D341Med (cell line): Measurements from ENCODE around the gene PKD2L1.

Experiments
- DNase-seq: peaks from one replicate; pipeline ENCODE4 v3.0.0; 2012; ENCODE audit warnings: low spot score

Gene PKD2L1

DNA sequence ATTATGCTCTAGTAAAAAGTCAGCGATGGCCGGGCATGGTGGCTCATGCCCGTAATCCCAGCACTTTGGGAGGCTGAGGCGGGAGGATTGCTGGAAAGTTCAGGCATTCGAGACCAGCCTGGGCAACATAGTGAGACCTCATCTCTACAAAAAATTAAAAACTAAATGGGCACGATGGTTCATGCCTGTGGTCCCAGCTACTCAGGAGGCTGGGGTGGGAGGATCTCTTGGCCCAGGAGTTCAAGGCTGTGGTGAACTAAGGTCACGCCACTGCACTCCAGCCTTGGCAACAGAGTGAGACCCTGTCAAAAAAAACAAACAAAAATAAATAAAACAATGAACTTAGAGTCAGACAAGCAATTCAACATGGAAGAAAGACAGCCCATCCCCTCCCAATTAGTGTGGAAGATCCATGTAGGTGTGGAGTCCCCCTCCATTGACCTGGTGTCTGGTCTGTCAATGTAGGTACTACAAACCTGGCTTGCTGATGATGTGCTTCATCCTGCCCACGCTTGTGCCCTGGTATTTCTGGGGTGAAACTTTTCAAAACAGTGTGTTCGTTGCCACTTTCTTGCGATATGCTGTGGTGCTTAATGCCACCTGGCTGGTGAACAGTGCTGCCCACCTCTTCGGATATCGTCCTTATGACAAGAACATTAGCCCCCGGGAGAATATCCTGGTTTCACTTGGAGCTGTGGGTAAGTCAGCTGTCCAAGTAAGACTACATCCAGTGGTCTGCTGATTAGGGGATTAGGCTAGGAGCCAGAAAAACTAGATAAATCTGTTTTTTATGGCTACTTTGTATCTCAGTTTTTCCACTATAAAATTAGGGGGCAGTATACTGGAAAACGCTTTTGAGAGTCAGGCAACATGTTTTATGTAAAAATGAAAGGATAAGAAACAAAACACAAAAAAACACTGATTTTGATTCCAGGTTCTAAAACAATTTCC, 26.3 kb upstream of the PKD2L1 start:
- no peak for DNase-seq

- no peak for DNase-seq
Measured at GRCh38 chr10:100355086-100355485, 25.1 kb upstream of the PKD2L1 start.

GRCh38 chr10:100353770-100354485, 23.9 kb upstream of the PKD2L1 start:
- DNase-seq = no peak

- DNase-seq = no peak
Measured at GRCh38 chr10:100350914-100351485, 21.0 kb upstream of the PKD2L1 start.

DNA sequence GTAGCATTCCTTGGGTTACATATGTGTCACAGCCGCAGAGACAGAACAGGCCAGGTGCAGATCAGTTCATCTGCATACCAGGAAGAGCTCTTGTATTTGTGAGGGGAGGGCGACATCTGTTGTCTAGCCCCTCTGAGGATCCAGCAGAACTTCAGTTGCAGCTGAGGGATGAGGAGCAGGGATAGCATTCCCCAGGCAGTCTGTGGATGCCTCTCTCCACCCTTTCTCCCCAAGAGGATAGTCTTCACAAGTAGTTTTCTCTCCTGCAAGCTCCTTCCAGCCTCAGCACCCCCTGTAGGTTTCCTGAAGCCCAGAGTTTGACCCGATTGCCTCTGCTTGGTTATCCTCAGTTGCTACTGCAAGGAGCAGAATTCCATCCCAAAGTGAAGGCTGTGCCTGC, 19.6 kb upstream of the PKD2L1 start:
- DNase-seq = no peak

DNA sequence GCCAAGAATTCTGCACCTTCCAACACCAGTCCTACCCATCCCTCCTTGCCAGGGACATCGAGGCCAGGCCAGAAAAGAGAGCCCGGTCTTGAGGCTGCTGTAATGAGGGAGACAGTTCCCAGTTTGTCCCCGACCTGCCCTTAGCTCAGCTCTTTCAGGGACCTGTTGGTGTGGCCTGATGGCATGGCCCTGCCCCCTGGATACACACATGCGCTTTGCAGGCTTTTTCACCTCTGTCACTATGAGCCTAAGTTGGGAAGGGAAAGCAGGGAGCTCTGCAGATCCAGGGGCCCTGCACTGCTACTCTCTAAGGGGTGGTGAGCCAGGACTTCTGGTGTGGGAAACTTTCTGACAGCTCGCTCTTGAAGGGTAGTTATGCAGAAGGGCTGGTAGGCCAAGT, 19.1 kb upstream of the PKD2L1 start:
- no peak for DNase-seq

DNA sequence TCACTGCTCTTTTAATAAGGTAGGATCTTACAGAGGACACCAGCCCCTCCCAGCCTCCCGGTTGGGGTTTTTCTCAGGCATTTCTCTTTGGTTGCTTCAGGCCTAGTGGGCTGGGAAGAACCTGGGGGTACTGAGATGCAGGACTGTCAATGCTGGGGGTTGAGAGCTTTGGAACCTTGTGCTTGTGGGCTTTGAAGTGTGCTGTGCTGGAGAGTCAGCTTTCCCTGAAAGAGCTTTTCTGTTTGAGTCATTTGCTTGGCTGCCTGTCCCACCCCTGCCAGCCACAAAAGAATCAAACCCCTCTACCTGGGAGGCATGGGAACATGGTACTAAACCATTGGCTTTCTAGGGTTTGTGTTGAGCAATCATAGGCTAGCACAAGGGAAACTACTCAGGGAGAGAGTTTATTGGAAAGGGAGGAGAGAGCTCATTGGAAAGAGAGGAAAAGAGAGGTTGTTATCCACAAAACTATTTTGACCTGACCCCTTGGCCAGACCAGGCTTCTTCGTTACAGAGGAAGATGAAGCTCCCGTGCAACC, 18.4 kb upstream of the PKD2L1 start:
- no peak for DNase-seq

DNA sequence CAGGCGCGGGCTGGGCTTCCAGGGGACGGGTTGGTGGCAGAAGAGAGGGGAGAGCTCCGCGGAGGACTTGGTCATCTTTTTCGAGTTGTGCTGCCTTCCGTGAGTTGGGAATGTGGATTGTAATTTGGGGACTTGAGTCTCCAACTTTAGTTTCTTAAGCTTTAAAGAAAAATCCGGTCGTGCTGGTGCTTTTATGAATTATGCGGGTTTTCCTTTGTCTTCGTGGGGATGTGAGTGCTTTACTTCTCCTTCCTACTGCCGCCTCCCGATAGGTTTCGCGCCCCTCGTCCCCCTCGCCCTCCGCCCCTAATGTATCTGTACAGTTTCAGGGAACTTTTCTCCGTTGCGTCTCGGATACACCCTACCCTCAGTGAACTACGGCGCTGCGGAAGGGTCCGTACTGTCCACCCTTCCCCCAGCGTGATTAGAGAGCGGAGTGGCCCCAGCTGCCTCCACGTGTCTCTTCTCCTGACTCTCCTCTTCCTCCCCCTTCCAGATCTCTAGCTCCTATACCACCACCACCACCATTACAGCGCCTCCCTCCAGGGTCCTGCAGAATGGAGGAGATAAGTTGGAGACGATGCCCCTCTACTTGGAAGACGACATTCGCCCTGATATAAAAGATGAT, 17.7 kb upstream of the PKD2L1 start:
- no peak for DNase-seq

- peak; percentile 87 for DNase-seq
Measured at GRCh38 chr10:100346765-100347567, 16.9 kb upstream of the PKD2L1 start, which contains the start of gene SCD. TSS of gene SCD (plus strand) at chr10:100347233. CDS start at chr10:100347505, 272 bp downstream.

DNA sequence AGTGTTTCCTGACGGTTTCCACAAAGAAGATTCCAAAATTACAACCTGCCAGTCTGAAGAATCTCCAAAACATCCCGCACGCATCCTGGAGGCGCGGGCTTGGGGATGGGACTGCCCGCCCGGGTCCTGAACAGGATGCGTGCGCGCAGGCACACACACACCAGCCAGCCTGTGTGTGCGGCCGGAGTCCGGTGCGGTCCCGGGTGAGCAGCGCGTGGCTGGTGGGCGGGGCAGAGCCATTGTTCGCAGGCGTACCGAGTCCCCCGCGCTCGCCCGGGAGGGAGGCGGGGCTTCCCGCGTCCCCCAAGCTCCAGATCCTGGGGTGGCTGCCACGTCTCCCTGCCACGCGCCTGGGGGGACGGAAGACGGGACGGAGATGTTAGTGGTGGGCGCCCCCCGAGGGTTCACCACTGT, 16.3 kb upstream of the PKD2L1 start:
- peak; percentile 84 for DNase-seq

- no peak for DNase-seq
Measured at GRCh38 chr10:100345570-100346330, 15.7 kb upstream of the PKD2L1 start.

DNA sequence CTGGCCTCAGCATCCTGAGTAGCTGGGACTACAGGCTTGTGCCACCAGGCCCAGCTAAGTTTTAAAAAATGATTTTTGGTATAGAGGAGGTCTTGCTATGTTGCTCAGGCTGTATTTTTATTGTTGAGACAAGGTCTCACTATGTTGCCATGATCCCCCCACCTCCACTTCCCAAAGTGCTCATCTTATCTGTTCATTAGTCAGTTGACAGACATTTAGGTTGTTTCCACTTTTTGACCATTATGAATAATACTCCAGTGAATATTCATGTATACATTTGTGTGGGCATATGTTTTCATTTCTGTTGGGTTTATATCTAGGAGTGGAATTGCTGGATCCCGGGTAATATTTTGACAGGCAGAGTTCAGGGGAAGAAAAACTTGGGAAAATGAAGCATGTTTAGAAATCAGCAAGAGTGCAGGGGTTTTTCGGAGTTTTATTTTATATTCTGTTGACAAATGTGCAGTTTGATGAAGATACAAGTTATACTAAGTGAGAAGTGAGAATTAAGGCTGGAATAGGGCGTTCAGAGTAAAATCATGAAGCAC, 14.3 kb upstream of the PKD2L1 start:
- no peak for DNase-seq

DNA sequence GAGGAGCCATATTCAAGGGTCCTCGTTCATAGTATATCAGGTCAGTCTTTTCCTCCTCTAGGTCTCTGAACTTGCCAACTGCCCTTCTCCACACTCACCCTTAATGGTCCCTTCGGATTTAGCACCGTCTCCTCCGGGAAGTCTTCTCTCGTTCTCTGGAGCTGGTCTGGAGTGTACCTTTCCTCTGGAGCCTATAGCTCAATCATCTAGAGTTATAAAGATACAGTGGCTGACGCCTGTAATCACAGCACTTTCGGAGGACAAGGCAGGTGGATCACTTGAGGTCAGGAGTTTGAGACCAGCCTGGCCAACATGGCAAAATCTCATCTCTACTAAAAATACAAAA, 12.6 kb upstream of the PKD2L1 start:
- no peak for DNase-seq

GRCh38 chr10:100341953-100342626, 12.1 kb upstream of the PKD2L1 start:
- DNase-seq = peak; percentile 65

DNA sequence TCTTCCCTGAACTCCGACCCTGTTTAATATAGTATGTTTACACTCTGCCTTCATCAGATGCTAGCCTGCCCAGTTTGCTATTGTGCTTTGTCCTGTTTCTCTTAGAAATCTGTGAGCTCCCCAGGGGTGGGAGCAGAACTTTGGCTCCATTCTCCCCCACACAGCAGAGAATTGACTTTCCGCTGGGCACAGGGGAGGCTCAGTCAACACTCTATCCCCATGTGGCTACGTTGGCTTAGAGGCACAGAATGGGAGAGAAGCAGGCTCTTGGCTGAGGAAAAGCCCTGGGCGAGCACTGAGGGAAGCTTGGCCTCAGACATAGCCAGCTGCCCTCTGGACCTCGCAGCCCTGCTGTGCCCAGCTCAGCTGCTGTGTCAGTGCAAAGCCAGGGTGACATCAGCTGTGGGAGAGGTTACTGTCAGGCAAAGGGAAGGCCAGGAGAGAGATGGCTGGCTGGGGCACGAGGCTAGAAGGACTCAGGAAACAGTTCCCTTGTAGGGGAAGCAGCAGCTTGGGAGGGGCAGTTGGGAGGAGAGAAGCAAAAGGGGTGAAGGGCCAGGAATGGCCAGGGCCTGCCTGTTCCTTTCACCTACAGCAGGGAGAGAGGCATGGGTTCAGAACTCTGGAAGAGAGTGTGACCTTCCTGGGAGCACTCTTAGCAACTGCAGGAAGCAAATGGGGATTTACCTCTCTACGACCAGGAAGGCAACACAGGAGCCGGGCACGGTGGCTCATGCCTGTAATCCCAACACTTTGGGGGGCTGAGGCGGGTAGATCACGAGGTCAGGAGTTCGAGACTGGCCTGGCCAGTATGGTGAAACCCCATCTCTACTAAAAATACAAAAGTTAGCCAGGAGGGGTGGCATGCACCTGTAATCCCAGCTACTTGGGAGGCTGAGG, 11.2 kb upstream of the PKD2L1 start:
- no peak for DNase-seq

- no peak for DNase-seq
Measured at GRCh38 chr10:100339236-100339635, 9.2 kb upstream of the PKD2L1 start.

GRCh38 chr10:100338434-100339036, 8.5 kb upstream of the PKD2L1 start:
- DNase-seq = peak; percentile 70

DNA sequence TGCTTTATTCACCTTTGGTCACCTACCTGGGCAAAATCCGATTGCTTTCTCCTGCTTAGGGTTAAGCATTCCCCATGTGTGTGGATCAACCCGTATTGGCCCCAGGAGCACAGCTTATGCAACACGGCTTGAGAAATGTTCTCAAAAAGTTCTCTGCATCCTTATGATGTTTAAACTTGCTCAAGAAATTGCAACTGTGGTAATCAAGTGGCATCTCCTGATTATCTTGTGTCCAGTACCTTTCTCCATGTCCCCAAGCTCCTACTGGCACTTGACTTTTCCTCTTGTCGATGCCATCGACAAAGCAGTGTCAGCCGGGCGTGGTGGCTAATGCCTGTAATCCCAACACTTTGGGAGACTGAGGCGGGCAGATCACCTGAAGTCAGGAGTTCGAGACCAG, 4.7 kb upstream of the PKD2L1 start:
- no peak for DNase-seq
